NT2/D1 (cell line): ENCODE measurements around the gene PPP1R12B.

Experiments used
- DNase-seq: peaks from one replicate; pipeline ENCODE4 v3.0.0-alpha.2; 2011; ENCODE audit warnings: low read depth, low spot score
- H3K27me3 ChIP-seq: 2 replicates; pipeline ENCODE4 v1.6.0; 2011; ENCODE audit warnings: mild to moderate bottlenecking; ENCODE audit not compliant: insufficient read length, insufficient read depth
- H3K36me3 ChIP-seq: 2 replicates; pipeline ENCODE4 v1.6.1; 2011; ENCODE audit warnings: mild to moderate bottlenecking, low read length, mixed read lengths; ENCODE audit not compliant: insufficient read depth, insufficient read length
- H3K4me1 ChIP-seq: 2 replicates; pipeline ENCODE4 v1.5.1; 2011; ENCODE audit not compliant: insufficient read depth, insufficient read length
- H3K4me3 ChIP-seq: 2 replicates; pipeline ENCODE4 v1.5.1; 2011; ENCODE audit warnings: low read depth; ENCODE audit not compliant: insufficient read length
- H3K9ac ChIP-seq: 2 replicates; pipeline ENCODE4 v1.6.0; 2011; ENCODE audit warnings: low read depth; ENCODE audit not compliant: insufficient read length
- H3K9me3 ChIP-seq: 2 replicates; pipeline ENCODE4 v1.5.1; 2011; ENCODE audit warnings: mild to moderate bottlenecking, low read length; ENCODE audit not compliant: insufficient read depth
- SUZ12 ChIP-seq: IDR thresholded peaks from 2 replicates; pipeline ENCODE4 v1.6.1; 2011; ENCODE audit not compliant: insufficient read length, insufficient read depth; ENCODE audit errors: extremely low read depth
- YY1 ChIP-seq: IDR thresholded peaks from 2 replicates; pipeline ENCODE4 v1.6.1; 2011; ENCODE audit not compliant: insufficient read length, insufficient read depth
- ZNF274 ChIP-seq: IDR thresholded peaks from 2 replicates; pipeline ENCODE4 v1.6.1; 2011; ENCODE audit warnings: mild to moderate bottlenecking, low read depth, low read length

PPP1R12B gene

DNA sequence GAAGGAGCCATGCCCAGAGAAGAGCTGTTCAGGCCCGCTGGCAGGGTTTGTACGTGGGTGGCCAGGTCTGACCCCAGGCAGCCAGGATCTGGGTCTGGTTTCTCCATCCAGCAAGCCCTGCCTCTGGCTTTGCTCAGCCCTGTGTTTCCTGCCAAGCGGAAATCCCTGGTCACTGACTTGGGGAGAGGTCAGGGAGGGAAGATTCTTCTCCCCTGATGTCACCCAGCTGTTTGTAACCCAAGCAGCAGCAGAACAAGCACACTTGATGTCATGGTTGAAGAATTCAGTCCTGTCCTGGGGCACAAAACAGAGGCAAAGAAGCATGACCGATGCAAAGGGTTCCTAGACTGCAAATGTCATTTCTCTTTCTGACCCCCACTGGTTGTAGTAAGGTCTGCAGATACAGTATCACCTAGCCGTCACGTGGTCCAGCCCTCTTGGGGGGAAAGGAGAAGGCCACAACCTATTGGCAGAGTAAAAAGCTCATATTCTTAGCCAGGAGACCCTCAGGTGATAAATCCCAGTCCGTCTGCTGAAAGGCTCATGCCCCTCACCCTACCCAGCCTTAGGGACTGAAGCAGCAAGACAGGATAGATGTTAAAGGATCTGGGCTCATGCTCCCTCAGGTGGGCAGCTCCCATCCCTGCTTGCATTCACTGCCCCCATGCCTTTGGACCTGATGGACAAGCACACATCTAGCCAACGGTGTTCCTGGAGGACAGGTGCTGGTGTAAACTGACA, 240.9 kb downstream of the PPP1R12B start:
- Histone ChIP-seq H3K27me3 (no peaks in the 10 kb centered on the region), H3K36me3 (peaks cover 6% of the 10 kb centered on the region), H3K4me3 (no peak overlapping the region), H3K9me3 (no peaks in the 10 kb centered on the region), H3K4me1 (peaks cover 14% of the 10 kb centered on the region), H3K9ac (no peak overlapping the region)
- peak; percentile 95 for DNase-seq
- TF ChIP-seq SUZ12, result no peak
- TF ChIP-seq ZNF274, result no peak
- TF ChIP-seq YY1, result no peak

DNA sequence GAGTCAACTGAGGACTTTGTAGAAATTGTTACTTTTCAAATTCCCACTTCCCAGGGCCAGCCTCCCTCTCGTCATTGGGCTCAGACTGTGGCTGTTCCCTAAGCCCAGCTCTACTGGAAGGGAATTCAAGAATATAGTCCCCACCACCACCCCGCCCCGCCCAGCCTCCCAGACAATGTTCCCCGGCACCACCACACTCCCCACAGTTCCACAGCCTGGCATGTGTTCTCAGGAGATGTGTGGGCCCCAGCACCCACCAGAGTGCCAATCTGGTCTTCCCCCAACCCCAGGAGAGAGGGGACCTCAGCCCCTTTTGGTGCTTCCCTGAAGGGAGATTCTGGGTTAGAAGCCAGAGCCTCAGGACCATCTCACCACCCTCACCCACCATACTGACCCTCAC, 241.6 kb downstream of the PPP1R12B start:
- Histone ChIP-seq H3K4me3 (no peak overlapping the region), H3K4me1 (peaks cover 14% of the 10 kb centered on the region), H3K9ac (no peak overlapping the region), H3K27me3 (no peaks in the 10 kb centered on the region), H3K9me3 (no peaks in the 10 kb centered on the region), H3K36me3 (peaks cover 7% of the 10 kb centered on the region)
- no peak for DNase-seq
- TF ChIP-seq ZNF274, result no peak
- no peak for TF ChIP-seq YY1
- TF ChIP-seq SUZ12, result no peak

DNA sequence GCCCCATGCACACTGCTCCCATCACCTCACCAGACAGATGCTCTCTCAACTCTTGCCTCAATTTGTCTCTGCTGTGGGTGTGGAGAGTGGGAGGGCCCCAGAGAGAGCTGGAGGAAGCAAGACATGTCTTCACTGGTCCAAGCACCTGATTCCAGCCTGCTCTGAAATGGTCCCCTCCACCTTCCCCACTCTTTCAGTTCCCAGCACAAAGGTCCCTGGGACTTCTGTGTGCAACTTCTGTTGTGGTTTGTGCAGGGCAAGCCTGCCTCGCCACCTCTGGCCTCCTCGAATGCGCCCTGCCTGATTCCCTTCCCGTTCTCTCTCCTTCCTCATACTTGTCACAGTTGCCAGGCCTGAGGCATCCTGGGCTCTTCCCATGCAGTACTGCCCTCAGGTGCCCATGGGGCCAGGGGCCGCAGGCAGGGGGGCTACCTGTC, 242.5 kb downstream of the PPP1R12B start:
- no peak for DNase-seq

DNA sequence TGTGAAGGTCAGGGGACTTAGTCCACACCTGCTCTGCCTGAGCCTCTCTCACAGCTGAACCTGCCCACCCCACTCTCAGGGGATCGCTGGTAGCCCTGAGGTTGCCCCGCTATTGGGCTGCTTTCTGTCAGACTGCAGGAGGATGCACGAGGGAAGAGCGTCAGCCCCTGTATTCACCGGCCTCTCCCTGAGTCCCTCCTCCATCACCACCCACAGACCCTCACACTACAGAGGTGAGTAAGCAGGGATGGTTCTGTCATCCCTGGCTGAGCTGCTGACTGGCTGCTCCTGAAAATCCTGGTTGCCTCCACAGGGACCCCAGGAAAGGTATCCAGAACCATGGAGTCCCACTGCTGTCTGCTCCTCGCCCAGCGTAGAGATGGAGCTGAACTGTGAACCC, 243.0 kb downstream of the PPP1R12B start:
- Histone ChIP-seq H3K4me1 (peaks cover 14% of the 10 kb centered on the region), H3K4me3 (no peak overlapping the region), H3K27me3 (no peaks in the 10 kb centered on the region), H3K9me3 (no peaks in the 10 kb centered on the region), H3K36me3 (peaks cover 19% of the 10 kb centered on the region), H3K9ac (peak overlapping the region; percentile 2)
- DNase-seq, result no peak
- TF ChIP-seq SUZ12 (no peak), YY1 (no peak), ZNF274 (no peak)

More for the DNA sequence above, 242.5 kb downstream of the PPP1R12B start:
- peaks cover 14% of the 10 kb centered on the region for H3K36me3 ChIP-seq
- TF ChIP-seq SUZ12 (no peak), ZNF274 (no peak), YY1 (no peak)
- no peaks in the 10 kb centered on the region for H3K27me3 ChIP-seq
- H3K9me3 ChIP-seq, result no peaks in the 10 kb centered on the region
- H3K4me3 ChIP-seq, result no peak overlapping the region
- no peak overlapping the region for H3K9ac ChIP-seq
- peaks cover 14% of the 10 kb centered on the region for H3K4me1 ChIP-seq

DNA sequence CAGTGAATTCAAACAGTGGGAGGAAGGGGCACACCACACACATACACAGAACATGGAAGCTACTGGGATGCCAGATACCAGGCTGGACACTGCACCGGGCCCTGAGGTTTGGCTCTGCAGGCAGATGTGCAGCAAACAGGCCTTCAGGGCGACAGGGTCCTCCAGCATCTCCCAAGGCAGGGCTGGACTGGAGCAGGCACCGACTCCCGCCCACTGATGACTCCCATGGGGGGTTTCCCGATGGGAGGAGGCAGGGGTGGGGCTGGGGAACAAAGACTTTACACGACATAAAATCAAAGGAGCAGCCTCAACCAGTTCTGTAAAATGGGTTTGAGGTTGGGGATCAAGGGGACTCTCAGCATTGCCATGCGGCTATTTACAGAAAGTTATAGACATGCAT, 243.6 kb downstream of the PPP1R12B start:
- DNase-seq, result no peak
- H3K4me1 ChIP-seq, result peaks cover 14% of the 10 kb centered on the region
- no peak overlapping the region for H3K4me3 ChIP-seq

DNA sequence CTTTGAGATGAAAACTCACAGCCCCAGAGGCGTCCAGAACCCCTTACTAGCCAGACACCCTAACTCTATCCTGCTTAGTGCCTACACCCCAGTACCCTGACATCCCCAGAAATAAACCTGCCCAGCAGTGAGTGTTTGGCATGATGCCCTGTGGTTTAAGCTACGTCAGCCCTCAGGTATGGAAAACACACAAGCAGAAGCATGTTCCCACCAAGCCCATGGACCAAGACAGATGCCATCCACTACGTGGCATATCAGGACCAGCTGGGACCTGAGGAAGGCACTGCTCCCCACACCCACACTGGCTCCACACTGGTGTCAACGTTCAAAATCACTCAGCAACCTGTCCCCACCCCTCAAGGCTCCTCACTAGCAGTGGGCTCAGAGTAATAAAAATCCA, 245.3 kb downstream of the PPP1R12B start:
- H3K36me3 ChIP-seq, result peaks cover 19% of the 10 kb centered on the region
- no peak overlapping the region for H3K9ac ChIP-seq
- H3K9me3 ChIP-seq, result no peaks in the 10 kb centered on the region
- TF ChIP-seq ZNF274 (no peak), YY1 (no peak), SUZ12 (no peak)
- no peak overlapping the region for H3K4me3 ChIP-seq
- DNase-seq, result no peak
- H3K27me3 ChIP-seq, result no peaks in the 10 kb centered on the region
- peaks cover 10% of the 10 kb centered on the region for H3K4me1 ChIP-seq

More for the DNA sequence above, 243.6 kb downstream of the PPP1R12B start:
- no peak for TF ChIP-seq SUZ12
- no peak for TF ChIP-seq YY1
- no peak for TF ChIP-seq ZNF274
- H3K36me3 ChIP-seq, result peaks cover 19% of the 10 kb centered on the region
- no peak overlapping the region for H3K9ac ChIP-seq
- H3K9me3 ChIP-seq, result no peaks in the 10 kb centered on the region
- no peaks in the 10 kb centered on the region for H3K27me3 ChIP-seq

DNA sequence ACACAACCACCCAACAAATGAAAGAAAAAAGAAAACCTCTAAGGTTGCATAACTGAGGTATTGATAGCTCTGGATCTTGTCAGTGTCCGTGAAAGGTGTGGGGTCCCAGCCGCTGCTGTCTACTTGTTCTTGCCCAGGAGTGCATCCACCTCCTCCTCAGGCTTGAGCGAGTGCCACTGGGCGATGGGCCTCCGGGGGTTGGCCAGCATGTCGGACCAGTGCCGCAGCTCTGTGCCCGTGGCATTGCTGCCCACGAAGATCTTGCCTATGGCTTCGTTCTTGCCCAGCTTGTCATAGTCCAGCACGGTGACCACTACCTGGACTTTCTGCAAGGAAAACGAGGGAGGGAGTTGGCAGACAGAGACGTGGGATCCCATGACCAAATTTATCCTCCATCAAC, 248.1 kb downstream of the PPP1R12B start:
- no peak for DNase-seq
- H3K4me3 ChIP-seq, result no peak overlapping the region
- no peaks in the 10 kb centered on the region for H3K27me3 ChIP-seq
- peaks cover 7% of the 10 kb centered on the region for H3K4me1 ChIP-seq
- H3K9me3 ChIP-seq, result no peaks in the 10 kb centered on the region
- TF ChIP-seq SUZ12 (no peak), YY1 (no peak), ZNF274 (no peak)
- H3K36me3 ChIP-seq, result peaks cover 23% of the 10 kb centered on the region
- H3K9ac ChIP-seq, result no peak overlapping the region
